HEK293 (cell line): ENCODE measurements around the gene OR52B4.

Experiments used
- KLF1 ChIP-seq: fragments of 450-650 bp; formaldehyde crosslinking; IDR thresholded peaks from 2 replicates; pipeline ENCODE4 v1.5.1; 2016; ENCODE audit warnings: missing biosample characterization, missing genetic modification characterization
- ZNF626 ChIP-seq: fragments of 450-650 bp; sonication (Bioruptor Pico); formaldehyde crosslinking; IDR thresholded peaks from 2 replicates; pipeline ENCODE4 v1.5.1; 2018; ENCODE audit warnings: missing biosample characterization, missing genetic modification characterization, inconsistent platforms
- TF ChIP-seq, protein P1 (sequence below): fragments of 450-650 bp; formaldehyde crosslinking; IDR thresholded peaks from 2 replicates; pipeline ENCODE4 v1.5.1; 2016; ENCODE audit warnings: missing biosample characterization, missing genetic modification characterization
- TF ChIP-seq, protein P2 (sequence below): fragments of 450-650 bp; formaldehyde crosslinking; IDR thresholded peaks from 2 replicates; pipeline ENCODE4 v1.5.1; 2016; ENCODE audit warnings: missing biosample characterization, missing genetic modification characterization, low read depth

- TF ChIP-seq, protein P1, sequence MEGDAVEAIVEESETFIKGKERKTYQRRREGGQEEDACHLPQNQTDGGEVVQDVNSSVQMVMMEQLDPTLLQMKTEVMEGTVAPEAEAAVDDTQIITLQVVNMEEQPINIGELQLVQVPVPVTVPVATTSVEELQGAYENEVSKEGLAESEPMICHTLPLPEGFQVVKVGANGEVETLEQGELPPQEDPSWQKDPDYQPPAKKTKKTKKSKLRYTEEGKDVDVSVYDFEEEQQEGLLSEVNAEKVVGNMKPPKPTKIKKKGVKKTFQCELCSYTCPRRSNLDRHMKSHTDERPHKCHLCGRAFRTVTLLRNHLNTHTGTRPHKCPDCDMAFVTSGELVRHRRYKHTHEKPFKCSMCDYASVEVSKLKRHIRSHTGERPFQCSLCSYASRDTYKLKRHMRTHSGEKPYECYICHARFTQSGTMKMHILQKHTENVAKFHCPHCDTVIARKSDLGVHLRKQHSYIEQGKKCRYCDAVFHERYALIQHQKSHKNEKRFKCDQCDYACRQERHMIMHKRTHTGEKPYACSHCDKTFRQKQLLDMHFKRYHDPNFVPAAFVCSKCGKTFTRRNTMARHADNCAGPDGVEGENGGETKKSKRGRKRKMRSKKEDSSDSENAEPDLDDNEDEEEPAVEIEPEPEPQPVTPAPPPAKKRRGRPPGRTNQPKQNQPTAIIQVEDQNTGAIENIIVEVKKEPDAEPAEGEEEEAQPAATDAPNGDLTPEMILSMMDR (tag by site-specific recombination): no peak
- TF ChIP-seq ZNF626 (tag by site-specific recombination) (no peak), KLF1 (tag by site-specific recombination) (no peak)
- TF ChIP-seq, protein P2, sequence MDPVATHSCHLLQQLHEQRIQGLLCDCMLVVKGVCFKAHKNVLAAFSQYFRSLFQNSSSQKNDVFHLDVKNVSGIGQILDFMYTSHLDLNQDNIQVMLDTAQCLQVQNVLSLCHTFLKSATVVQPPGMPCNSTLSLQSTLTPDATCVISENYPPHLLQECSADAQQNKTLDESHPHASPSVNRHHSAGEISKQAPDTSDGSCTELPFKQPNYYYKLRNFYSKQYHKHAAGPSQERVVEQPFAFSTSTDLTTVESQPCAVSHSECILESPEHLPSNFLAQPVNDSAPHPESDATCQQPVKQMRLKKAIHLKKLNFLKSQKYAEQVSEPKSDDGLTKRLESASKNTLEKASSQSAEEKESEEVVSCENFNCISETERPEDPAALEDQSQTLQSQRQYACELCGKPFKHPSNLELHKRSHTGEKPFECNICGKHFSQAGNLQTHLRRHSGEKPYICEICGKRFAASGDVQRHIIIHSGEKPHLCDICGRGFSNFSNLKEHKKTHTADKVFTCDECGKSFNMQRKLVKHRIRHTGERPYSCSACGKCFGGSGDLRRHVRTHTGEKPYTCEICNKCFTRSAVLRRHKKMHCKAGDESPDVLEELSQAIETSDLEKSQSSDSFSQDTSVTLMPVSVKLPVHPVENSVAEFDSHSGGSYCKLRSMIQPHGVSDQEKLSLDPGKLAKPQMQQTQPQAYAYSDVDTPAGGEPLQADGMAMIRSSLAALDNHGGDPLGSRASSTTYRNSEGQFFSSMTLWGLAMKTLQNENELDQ: no peak
Measured at GRCh38 chr11:4388221-4388620, 20.0 kb upstream of the OR52B4 start.
